PC-9 (cell line): ENCODE data around the gene GALNT2.

Source experiments
- CTCF ChIP-seq: fragments of 200-600 bp; sonication (generic); conservative IDR thresholded peaks from 2 replicates; pipeline ENCODE4 v1.6.1; 2017; ENCODE audit warnings: mixed run types, antibody characterized with exemption, mild to moderate bottlenecking, moderate library complexity
- EZH2 ChIP-seq: fragments of 200-600 bp; sonication (generic); IDR thresholded peaks from 2 replicates; pipeline ENCODE4 v1.8.0; 2017; ENCODE audit warnings: antibody characterized with exemption, low read depth

- no peak for TF ChIP-seq CTCF
- no peak for TF ChIP-seq EZH2
Measured at GRCh38 chr1:230222678-230223077, 155.6 kb downstream of the GALNT2 start.
